Pons (tissue), 1 donor: ENCODE data around the gene LSM10.

Source experiments
- DNase-seq: peaks from one replicate; pipeline ENCODE4 v3.0.0-alpha.2; 2016; ENCODE audit warnings: low spot score

LSM10 gene

DNA sequence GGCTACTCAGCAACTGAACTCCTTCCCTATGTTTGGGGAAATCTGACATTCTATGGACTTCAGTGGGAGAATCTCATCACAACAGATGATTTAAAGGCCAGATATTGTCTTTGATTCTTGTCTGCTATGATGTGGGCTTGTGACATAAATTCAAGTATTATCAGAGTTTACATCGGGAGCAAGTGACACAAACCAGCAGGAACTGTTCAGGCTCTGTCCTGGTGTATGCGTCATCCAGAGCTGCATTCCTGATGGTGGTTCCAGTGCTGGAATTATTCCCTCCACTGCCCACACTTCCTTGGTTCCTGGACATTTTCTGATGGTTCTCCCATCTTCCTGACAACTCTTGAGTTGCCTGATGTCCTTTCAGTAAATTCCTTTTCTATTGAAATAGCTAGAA lies 10.8 kb upstream of the LSM10 start:
- DNase-seq, result no peak

DNA sequence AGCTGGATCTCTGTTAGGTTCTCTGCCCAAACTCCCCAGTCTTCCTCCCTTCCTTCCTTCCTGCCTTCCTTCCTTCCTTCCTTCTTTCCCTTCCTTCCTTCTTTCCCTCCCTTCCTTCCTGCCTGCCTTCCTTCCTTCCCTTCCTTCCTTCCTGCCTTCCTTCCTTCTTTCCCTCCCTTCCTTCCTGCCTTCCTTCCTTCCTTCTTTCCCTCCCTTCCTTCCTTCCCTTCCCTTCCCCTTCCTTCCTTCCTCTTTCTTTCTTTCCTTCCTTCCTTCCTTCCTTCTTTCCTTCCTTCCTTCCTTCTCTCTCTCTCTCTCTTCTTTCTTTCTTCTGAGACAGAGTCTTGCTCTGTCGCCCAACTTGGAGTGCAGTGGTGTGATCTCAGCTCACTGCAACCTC lies 8.7 kb upstream of the LSM10 start:
- no peak for DNase-seq

DNA sequence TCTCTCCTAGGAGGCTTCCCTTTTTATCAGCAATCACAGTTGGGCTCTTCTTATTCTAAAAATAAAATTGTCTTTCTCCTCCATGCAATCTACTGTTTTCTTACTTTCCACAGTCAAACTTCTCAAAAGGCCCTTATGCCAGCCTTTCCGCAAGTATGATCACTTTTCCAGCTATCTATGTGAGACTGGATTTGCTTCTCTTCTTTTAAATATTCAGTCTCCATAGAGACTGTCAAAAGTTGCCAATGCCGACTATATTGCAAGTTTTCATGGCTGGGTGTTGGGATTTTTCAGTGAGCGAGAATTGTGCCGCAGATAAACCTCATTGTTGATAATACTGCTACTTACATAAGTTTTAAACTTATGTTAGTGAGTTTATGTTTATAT lies 4.8 kb upstream of the LSM10 start:
- DNase-seq, result no peak

DNA sequence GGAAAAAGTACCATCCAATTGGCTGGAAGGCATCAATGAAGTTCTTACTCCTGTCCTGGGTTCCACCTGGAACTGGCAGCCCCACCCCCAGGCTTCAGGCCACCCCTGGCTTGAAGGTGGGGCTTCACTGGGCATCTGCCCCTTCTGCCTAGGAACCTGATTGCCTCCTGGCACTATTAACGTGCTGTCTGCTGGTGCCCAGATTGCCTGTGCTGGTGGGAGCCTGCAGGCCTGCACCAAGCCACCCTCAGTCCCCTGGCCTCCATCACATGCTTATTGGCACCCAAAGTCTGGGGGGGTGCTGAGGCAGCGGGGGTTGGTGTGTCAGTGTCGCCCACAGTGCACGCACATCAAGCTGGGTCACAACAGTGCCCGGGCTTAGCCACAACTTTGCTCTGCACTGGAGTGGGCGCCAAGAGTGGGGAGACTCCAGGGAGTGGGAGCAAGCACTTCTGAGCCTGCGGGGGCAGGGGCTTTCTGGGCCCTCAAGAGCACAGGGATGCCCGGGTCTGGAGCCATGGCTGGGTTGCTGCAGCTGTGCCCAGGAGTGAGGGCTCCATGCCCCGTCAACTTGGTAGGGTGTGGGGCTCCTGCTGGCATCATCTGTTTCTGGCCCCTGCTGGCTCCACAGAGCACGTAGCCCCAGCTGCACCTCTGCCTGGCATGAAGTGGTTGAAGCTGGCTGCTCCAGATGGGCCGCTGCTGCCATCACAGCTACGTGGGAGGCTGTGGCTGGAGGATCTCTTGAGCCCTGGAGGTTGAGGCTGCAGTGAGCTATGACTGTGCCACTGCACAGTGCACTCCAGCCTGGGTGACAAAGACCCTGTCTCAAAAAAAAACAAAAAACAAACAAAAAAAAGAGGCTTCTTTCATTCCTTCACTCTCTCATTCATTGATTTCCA lies 4.1 kb upstream of the LSM10 start:
- DNase-seq, result no peak

DNA sequence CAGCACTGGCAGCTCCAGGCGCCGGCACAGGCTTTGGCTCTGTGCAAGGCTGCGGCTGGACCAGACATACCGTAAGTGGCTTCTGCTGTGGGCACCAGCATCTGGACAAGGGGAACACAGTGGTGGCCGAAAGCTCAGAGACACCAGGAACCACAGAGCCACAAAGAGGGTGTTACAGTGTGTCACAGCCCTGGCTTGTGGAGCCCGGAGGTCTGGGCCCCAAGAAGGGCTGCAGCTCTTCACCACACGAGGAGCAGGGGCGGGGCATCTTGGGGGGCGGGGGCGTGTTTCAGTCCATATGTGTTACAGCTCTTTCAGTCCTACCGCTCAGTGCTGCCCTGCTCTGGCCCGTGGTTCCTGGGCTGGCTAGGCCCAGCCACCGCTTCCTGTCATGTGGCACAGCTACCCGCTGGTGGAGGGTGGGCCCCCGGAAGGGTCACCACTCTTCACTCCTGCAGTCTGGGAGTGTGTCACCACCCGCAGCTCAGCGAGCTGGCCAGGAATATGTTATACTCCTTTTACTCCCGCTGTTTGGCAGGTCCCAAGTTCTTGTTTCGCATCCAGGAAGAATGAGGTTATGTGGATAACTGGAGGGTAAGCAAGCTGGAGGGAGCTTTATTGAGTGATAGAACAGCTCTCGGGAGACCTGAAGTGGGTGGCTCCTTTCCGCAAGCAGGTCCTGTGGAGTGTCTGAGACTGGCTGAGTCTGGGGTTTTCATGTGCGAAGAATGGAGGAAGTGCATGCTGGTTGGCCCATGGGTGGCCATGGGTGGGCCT lies 3.3 kb upstream of the LSM10 start:
- peak; percentile 64 for DNase-seq

DNA sequence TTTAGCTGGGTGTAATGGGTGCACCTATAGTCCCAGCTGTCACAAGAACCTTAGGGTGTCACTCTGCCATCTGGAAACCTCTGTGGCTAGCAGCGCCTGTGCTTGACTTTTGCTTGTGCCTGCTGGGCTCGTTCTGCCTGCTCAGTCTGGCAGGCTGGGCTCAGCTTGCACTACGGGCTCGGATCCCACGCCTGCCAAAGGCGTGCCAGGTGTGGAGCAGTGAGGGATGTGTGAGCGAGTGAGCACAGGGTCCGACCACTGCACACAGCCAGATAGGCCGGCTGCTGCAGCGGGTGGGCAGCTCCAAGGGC lies 2.8 kb upstream of the LSM10 start:
- no peak for DNase-seq

DNA sequence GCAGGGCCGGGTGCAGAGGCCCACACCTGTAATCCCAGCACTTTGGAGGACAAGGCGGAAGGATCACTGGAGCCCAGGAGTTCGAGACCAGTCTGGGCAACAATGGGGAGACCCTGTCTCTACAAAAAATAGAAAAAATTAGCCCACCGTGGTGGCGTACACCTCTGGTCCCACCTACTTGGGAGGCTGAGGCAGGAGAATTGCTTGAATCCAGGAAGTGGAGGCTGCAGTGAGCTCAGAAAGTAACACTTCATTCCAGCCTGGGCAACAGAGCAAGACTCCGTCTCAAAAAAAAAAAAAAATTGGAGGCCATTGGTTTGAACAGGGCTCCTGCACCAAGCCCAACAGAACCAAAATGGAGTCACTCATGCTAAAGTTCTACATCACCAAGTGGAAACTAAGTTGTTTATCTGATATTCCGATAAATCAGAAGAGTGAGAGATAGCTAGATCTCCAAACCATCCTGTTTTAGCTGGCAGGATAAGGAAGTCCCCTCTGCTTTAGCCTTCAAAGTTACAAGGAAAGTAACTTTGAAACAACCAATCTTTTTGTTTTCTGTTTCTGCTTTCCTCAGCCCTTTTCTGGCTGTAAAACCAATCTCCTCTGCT lies 766 bp upstream of the LSM10 start:
- no peak for DNase-seq

DNA sequence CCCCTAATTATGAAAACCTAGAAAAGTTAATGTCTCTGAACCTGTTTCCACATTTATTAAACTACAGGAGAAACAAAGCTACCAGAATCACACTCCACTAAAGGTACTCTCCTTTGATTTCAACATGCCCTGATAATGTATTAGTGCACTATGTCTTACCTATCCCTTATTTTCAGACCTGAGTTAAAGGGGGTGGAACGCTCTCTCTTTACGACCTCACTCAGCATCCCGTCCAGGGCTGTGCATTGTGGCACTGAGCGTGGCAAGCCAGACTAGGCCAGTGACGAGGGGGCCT lies 678 bp downstream of the LSM10 start:
- no peak for DNase-seq

DNA sequence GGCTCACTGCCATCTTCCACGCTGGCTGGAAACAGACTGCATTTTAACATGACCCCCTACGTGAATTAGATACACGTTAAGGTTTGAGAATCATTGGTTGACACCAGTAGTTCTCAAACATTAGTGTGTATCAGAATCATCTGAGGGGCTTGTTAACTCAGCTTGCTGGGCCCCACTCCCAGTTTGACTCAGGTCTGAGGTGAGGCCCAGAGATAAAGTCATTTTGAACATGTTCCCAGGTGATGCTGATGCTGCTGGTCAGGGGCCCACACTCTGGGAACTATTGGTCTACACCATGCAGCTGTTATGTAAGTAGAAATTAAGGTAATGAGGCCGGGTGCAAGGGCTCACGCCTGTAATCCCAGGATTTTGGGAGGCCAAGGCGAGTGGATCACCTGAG lies 1.3 kb downstream of the LSM10 start:
- DNase-seq, result no peak

DNA sequence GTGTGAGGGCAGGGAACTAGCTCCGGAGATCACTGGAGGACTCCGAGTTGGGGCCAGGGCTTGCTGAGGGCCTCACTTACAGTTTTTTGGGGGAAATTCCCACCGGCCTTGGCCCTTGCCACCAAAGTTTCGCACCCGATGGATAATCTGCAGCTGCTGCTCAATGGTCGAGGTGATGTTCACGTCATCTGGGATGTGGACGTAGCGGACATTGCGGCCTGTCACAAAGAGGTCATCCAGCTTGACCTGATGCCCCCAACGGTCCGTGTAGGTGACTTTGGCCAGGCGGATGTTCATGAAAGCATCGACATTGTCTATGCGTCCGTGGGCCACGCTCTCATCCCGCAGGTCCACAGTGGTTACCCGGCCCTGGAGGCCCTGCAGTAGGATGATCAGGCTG lies 4.0 kb downstream of the LSM10 start:
- no peak for DNase-seq

DNA sequence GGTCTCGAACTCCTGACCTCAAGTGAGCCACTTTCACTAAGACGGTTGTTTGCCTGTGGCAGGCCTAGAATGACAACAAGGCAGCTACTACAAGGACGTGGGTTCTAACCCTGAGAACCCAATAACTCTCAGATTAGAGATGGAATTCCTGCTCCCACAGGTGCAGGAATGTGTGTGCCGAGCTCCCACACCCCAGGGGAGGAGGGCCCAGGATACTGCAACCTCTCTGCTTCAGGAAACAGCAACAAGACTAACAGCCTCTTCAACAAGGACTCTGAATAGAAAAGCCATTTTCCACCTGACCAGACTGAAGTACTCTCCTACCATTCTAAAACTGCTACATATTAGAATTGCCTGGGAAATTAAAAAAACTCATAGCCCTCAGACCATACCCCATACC lies 4.9 kb downstream of the LSM10 start:
- no peak for DNase-seq

DNA sequence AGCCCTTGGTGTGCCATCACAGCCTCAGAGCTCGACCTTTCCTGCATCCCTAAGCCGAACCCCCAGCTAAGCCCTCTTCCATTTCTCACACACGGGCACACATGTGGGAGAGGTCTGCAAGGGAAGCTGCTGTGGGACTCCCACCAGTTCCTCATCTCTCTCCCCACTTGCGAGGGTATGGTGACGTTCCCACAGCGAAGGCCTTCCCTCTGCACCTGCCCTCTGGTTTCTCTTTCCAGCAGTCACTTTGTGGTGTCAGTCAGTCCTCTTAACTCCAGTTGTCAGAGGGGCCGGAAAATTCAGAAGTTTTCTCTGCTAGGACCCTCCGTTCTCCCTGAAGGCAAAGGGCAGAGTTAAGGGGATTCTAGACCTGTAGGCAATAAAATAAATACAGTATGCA lies 6.4 kb downstream of the LSM10 start:
- DNase-seq, result no peak

DNA sequence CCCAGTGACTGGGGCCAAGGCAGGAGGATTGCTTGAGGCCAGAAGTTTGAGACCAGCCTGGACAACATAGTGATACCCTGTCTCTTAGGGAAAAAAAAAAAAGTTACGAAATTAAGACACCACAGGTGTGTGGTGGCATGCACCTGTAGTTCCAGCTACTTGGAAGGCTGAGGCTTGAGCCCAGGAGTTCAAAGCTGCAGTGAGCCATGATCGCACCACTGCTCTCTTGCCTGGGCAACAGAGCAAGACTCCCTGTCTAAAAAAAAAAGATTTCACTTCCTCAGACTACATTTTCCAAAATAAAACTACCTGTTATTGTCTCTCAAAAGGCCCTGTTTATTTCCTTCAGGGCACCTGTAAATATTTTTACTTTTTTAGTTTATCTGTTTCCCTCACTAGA lies 7.3 kb downstream of the LSM10 start:
- DNase-seq, result no peak

DNA sequence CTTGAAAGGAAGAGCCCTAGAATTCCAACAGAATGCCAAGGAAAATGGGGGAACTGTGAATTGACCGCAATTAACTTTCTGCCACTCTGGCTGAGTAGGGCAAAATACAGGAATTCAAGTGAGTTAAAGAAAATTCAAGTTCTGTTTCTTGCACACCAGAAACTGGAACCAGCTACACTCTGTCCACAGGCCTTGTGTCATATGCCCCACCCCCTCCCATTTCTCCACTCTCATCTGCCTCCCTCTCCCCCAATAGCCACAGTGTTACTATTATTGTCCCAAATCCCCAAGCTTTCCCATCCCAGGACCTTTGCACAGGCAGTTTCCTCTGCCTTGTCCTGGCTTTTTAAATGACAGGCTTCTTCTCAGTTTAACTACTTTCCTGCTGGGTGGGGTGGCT lies 7.7 kb downstream of the LSM10 start:
- DNase-seq, result peak; percentile 31

DNA sequence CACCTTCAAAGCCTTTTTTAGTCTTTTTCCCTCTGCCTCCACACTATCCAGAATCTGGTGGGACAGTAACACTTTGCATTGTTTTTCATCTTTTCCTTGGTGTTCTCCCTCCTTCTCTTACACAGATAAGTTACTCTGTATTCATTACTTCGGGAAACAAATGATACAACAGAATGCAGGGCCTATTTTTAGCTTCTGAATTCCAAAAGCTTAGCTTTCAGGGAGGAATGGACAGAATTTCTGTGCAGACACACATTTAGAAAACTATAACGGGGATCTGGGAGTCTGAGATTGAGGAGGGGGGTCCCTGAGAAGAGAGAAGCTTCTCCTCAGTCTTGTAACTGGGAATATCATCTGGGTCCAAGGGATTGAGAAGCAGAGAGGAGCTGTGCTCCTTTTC lies 8.4 kb downstream of the LSM10 start:
- no peak for DNase-seq

DNA sequence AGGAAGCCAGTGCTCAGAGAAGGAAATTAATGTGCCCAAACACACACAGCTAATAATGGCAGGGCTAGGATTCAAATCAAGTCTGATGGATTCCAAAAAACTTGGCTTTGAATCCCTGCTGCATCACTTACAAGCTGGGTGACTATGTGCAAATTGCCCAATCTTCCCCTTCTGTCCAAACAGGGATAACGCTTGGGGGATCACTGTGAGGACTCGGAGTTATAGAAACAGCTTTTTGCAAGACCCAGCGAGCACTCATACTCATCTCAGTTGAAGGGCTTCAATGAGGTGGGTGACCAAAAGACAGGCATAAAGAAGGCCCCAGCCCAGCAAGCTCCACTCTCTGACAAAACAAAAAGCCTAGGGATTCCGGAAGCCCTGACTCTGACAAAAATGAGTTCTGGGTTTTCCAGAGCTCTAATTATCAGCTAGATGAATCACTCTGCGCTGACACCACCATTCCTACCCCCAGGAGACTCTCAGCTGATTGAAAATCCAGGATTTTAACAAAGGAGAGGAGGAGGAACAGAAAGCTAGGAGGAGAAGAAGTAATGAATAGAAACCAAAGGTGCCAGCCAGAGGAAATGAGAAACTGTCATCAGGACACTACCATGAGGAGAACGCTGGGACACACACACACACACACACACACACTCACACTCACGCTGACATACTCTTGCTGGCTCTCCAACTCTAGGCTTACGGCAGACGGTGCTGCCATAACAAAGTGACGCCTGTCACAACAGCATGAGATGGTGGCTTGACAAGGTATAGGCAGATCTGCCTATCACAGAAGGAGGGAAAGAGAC lies 10.4 kb downstream of the LSM10 start:
- DNase-seq, result peak; percentile 50

DNA sequence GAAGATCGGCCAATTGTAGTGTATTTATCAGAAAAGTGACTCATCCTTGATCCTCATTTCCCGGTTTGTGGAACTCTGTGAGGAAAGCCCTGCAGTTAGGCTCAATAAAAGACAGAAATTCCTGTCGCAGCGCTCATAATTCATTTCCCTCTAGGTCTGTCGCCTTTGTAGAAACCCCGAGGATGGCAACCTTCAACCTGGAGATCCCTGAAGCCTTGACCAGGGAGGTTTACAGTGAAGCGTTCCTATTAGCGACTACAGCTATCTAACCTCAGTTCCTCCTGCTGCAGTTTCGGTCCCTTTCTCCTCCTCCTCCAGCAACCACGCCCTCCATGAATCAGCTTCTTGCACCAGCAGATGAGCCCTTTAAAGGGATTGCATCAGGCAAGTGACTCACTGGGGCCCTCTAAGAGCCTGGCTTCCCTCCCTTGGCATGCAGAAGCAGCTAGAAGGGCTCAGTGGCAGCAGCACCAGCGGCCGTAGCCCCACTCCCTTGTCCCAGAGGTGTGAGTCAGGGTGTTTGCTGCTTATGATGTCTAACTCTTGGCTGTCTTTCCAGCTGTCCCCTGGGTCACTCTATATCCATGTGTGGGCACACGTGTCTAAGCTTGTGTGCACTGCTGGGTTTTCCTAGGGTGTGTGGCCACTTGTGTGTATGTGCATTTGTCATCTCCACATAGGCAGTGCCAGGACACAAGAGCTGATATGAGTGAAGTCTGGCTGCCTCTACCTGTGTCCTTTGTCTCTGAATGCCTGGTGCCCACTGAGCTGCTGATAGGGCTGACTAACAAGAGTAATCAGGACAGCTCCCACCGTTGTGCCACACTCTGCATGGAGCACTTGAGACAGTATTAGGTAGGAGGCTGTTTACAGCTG lies 11.2 kb downstream of the LSM10 start:
- DNase-seq, result peak; percentile 96

DNA sequence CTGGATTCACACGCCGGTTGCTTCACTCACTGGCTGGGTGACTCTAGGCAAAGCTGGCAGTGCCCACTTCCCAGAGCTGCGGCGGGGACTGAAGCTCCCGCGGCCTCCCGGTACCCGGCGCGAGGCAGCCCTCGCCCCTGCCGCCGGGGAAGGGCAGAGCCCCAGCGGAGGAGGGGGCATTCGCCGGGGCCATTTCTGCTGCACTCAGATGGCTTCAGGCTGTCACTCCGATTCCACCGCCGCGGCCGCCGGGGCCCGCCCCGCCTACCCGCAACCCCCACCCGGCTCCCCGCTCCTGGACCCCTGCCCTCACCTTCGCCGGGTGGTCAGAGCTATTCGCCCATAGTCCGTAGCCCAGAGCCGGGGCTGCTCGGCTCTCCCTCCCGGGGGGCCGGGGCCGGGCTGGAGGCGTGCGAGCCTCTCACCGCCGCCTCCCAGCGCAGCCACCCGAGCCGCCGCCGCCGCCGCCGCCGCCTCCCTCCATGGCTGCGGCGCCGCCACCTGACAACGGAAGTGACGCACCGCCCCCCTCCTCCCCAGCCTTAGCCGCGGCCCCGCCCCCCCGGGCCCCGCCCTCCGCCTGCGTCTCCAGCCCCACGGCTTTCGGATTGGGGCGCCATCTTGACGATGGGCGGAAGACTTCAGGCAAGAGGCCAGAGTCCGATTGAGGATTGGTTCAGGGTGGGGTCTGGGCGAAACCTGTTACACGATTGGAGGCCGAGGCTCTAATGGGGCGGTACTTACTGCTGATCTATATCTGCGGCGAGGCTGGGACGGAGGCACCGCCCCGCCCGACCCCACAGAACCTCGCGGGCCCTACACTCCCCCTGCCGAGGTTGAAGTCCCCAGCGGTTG lies 12.1 kb downstream of the LSM10 start, which contains the start of gene STK40:
Gene STK40 (minus strand): TSS at position 515 of the 855 bp plus-strand sequence. CDS start 24,592 bp downstream, outside the sequence.
- peak; percentile 99 for DNase-seq

DNA sequence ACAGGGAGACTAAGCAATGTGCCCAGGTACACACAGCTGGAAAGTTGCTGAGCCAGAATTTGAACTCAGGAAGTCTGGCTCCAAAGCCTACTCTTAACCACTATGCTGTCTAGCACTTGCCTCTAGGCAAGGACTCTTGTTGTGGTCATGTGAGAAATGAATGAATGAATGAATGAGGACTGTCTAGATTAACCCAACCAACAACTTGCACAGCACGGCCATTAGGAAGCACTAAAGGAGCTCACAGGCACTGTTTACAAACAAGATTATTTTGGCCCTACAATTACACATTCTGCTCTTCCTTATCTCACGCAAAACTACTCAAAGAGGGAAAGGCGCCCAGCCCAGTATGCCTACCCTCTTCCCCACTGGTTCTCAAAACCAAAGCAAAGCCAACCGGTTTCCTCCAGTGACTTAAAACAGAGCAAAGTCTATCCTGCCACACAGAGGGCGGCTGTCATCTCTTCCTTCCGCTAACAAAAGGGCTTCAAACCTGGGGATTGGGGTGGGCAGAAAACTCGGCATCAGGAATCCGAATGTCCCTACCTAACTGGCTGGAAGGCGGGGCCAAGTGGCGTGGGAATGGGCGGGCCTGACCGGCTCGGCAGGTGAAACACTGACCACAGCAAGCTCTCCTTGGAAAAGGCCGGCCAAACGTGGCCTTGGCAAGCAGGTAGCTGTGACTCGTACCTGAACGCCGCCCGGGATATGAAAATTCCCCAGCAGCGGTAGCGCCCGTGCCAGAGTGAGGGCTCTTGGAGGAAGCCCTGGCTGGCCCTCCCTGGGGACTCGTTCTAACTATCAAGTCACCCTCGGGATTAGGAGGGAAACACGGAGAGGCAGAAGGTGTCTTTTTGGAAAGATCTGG lies 12.9 kb downstream of the LSM10 start:
- DNase-seq, result peak; percentile 47
